IMR-90 (cell line): ENCODE results near the gene CPNE4. TPM values are rescaled to one million over a fixed set of nuclear protein-coding genes. Genes with fewer than 3 reads are reported as not detected.

Experiments used
- ATAC-seq: fragments of 200-7000 bp; cut with Tn5 transposase; 2 replicates; pipeline ENCODE4 v1.9.1; 2020; ENCODE audit warnings: low read depth, mild to moderate bottlenecking, moderate library complexity
- BruUV-seq: library from RNA; stranded (reverse); fragments of 400-500 nt; replicated peaks from 2 replicates; lab custom pipeline; 2021; lab: Mats Ljungman, UMichigan
- CTCF ChIA-PET: fragments of 300-600 bp; formaldehyde crosslinking; extraction: SDS; loops from one replicate; lab custom pipeline; 2021; ENCODE audit warnings: antibody characterized with exemption; lab: Yijun Ruan, JAX
- POLR2A ChIA-PET: fragments of 300-600 bp; sonication (Branson Sonifier 250); formaldehyde crosslinking; loops from one replicate; lab custom pipeline; 2022; ENCODE audit warnings: antibody characterized with exemption; ENCODE audit not compliant: unreplicated experiment; lab: Charles Lee
- DNase-seq: peaks from one replicate; pipeline ENCODE4 v3.0.0; 2013
- H2AFZ ChIP-seq: replicated peaks from 2 replicates; pipeline ENCODE3; 2013; ENCODE audit warnings: low read length, mild to moderate bottlenecking; ENCODE audit not compliant: poor library complexity
- H2AK5ac ChIP-seq: 2 replicates; pipeline ENCODE4 v1.6.1; 2013; ENCODE audit warnings: low read depth, low read length, inconsistent platforms
- H2AK9ac ChIP-seq: replicated peaks from 2 replicates; pipeline ENCODE3; 2013; ENCODE audit warnings: mild to moderate bottlenecking, low read depth, low read length, moderate library complexity; ENCODE audit not compliant: poor library complexity
- H2BK120ac ChIP-seq: 2 replicates; pipeline ENCODE4 v1.6.1; 2013; ENCODE audit warnings: low read depth, low read length, inconsistent platforms
- H2BK15ac ChIP-seq: 3 replicates; pipeline ENCODE4 v1.6.1; 2013; ENCODE audit warnings: low read depth, low read length, inconsistent platforms
- H2BK20ac ChIP-seq: 2 replicates; pipeline ENCODE4 v1.6.1; 2013; ENCODE audit warnings: low read depth, mild to moderate bottlenecking, inconsistent platforms, low read length, moderate library complexity
- H2BK5ac ChIP-seq: 2 replicates; pipeline ENCODE4 v1.6.1; 2013; ENCODE audit warnings: mild to moderate bottlenecking, low read depth, low read length, inconsistent platforms; ENCODE audit not compliant: poor library complexity, severe bottlenecking
- H3K14ac ChIP-seq: replicated peaks from 2 replicates; pipeline ENCODE4 v1.6.1; 2013; ENCODE audit warnings: low read depth, low read length, inconsistent platforms
- H3K18ac ChIP-seq: 2 replicates; pipeline ENCODE4 v1.6.1; 2013; ENCODE audit warnings: low read depth, low read length, control low read depth
- H3K23ac ChIP-seq: 2 replicates; pipeline ENCODE4 v1.6.1; 2013; ENCODE audit warnings: low read depth, low read length, inconsistent platforms
- H3K27ac ChIP-seq: 2 replicates; pipeline ENCODE4 v1.5.1; 2013; ENCODE audit warnings: mild to moderate bottlenecking, control low read depth, low read length; ENCODE audit not compliant: insufficient read depth
- H3K27me3 ChIP-seq: 2 replicates; pipeline ENCODE4 v1.6.1; 2013; ENCODE audit warnings: low read length; ENCODE audit not compliant: control insufficient read depth, insufficient read depth
- H3K36me3 ChIP-seq: 2 replicates; pipeline ENCODE4 v1.6.1; 2013; ENCODE audit warnings: low read length, mixed read lengths; ENCODE audit not compliant: control insufficient read depth, insufficient read depth
- H3K4ac ChIP-seq: 2 replicates; pipeline ENCODE4 v1.6.1; 2013; ENCODE audit warnings: low read depth, low read length, inconsistent platforms
- H3K4me1 ChIP-seq: 2 replicates; pipeline ENCODE4 v1.6.1; 2013; ENCODE audit warnings: low read length, mixed read lengths; ENCODE audit not compliant: control insufficient read depth, insufficient read depth
- H3K4me2 ChIP-seq: 2 replicates; pipeline ENCODE4 v1.6.1; 2013; ENCODE audit warnings: low read depth, mild to moderate bottlenecking, control low read depth, low read length, moderate library complexity
- H3K4me3 ChIP-seq: 2 replicates; pipeline ENCODE4 v1.5.1; 2013; ENCODE audit warnings: low read depth, mild to moderate bottlenecking, control low read depth, low read length, moderate library complexity; ENCODE audit not compliant: insufficient read depth
- H3K56ac ChIP-seq: 2 replicates; pipeline ENCODE4 v1.6.1; 2013; ENCODE audit warnings: low read length, inconsistent platforms; ENCODE audit not compliant: insufficient read depth; ENCODE audit errors: extremely low read depth
- H3K79me1 ChIP-seq, 2 experiments: 2 replicates each; pipeline ENCODE4 v1.6.1; 2013; ENCODE audit warnings: low read length in 2 of 2, inconsistent platforms in 1 of 2, low read depth in 1 of 2
- H3K9ac ChIP-seq: 2 replicates; pipeline ENCODE4 v1.6.1; 2013; ENCODE audit warnings: low read depth, low read length, control low read depth
- H3K9me1 ChIP-seq: 2 replicates; pipeline ENCODE4 v1.6.1; 2013; ENCODE audit warnings: low read length, inconsistent platforms; ENCODE audit not compliant: insufficient read depth
- H3K9me3 ChIP-seq: 2 replicates; pipeline ENCODE4 v1.6.1; 2013; ENCODE audit warnings: low read length; ENCODE audit not compliant: control insufficient read depth, insufficient read depth
- H4K20me1 ChIP-seq: 2 replicates; pipeline ENCODE4 v1.6.1; 2013; ENCODE audit warnings: low read length, inconsistent platforms; ENCODE audit not compliant: insufficient read depth
- H4K5ac ChIP-seq: 2 replicates; pipeline ENCODE4 v1.6.1; 2013; ENCODE audit warnings: mild to moderate bottlenecking, low read depth, low read length, control low read depth
- H4K8ac ChIP-seq, 2 experiments: 2 replicates each; pipeline ENCODE4 v1.6.1; 2013; ENCODE audit warnings: low read depth in 2 of 2, low read length in 2 of 2, control low read depth in 1 of 2, inconsistent platforms in 1 of 2
- H4K91ac ChIP-seq: 2 replicates; pipeline ENCODE4 v1.6.1; 2013; ENCODE audit warnings: low read depth, low read length, inconsistent platforms; ENCODE audit not compliant: insufficient read depth
- BHLHE40 ChIP-seq: fragments of 150-350 bp; IDR thresholded peaks from 2 replicates; pipeline ENCODE4 v1.6.1; 2016; ENCODE audit warnings: mild to moderate bottlenecking, low read depth, low read length
- CEBPB ChIP-seq: IDR thresholded peaks from 2 replicates; pipeline ENCODE4 v1.6.1; 2012; ENCODE audit warnings: low read depth, low read length, improper control_type of control experiment
- CHD1 ChIP-seq: IDR thresholded peaks from 2 replicates; pipeline ENCODE4 v1.6.1; 2012; ENCODE audit warnings: low read depth, low read length, improper control_type of control experiment
- CTCF ChIP-seq: conservative IDR thresholded peaks from 2 replicates; pipeline ENCODE4 v1.5.1; 2012; ENCODE audit warnings: mild to moderate bottlenecking, low read depth, low read length, improper control_type of control experiment
- ELK1 ChIP-seq: fragments of 150-350 bp; IDR thresholded peaks from 2 replicates; pipeline ENCODE4 v1.6.1; 2016; ENCODE audit warnings: low read depth, mild to moderate bottlenecking, low read length, moderate library complexity, borderline replicate concordance
- MAFK ChIP-seq: IDR thresholded peaks from 2 replicates; pipeline ENCODE4 v1.6.1; 2012; ENCODE audit warnings: low read depth, low read length, improper control_type of control experiment
- MAZ ChIP-seq: IDR thresholded peaks from 2 replicates; pipeline ENCODE4 v1.6.1; 2012; ENCODE audit warnings: low read depth, mild to moderate bottlenecking, low read length, improper control_type of control experiment, moderate library complexity, borderline replicate concordance
- MXI1 ChIP-seq: IDR thresholded peaks from 2 replicates; pipeline ENCODE4 v1.6.1; 2012; ENCODE audit warnings: low read depth, mild to moderate bottlenecking, low read length, moderate library complexity, borderline replicate concordance
- POLR2A ChIP-seq: IDR thresholded peaks from 2 replicates; pipeline ENCODE4 v1.6.1; 2012; ENCODE audit warnings: mild to moderate bottlenecking, low read depth, low read length
- RCOR1 ChIP-seq: IDR thresholded peaks from 2 replicates; pipeline ENCODE4 v1.6.1; 2012; ENCODE audit warnings: mild to moderate bottlenecking, low read length, improper control_type of control experiment; ENCODE audit not compliant: insufficient replicate concordance
- RFX5 ChIP-seq: IDR thresholded peaks from 2 replicates; pipeline ENCODE4 v1.8.0; 2012; ENCODE audit warnings: low read depth, mild to moderate bottlenecking, low read length, moderate library complexity
- SMC3 ChIP-seq: fragments of 150-350 bp; IDR thresholded peaks from 2 replicates; pipeline ENCODE4 v1.6.1; 2016; ENCODE audit warnings: low read depth, mild to moderate bottlenecking, antibody characterized with exemption, low read length, moderate library complexity
- USF2 ChIP-seq: fragments of 150-350 bp; IDR thresholded peaks from 2 replicates; pipeline ENCODE4 v1.6.1; 2017; ENCODE audit warnings: mild to moderate bottlenecking, antibody characterized with exemption, low read length, low read depth
- WGBS, 2 experiments: methylation state at CpG; one replicate each; pipeline versions ENCODE4 v1.1.5 to v1.1.7; 2013; ENCODE audit warnings: missing lambda C conversion rate in 2 of 2; ENCODE audit not compliant: insufficient read length in 1 of 2; ENCODE audit errors: extremely low coverage in 2 of 2; 5-methylcytosine and 5-hydroxymethylcytosine counted together
- dilution Hi-C: fragments of 300-500 bp; cut with HindIII; formaldehyde crosslinking; loops from one replicate; pipeline ENCODE4 v1.14.3; 2018; ENCODE audit warnings: low sequenced_read_pairs; ENCODE audit not compliant: unreplicated experiment
- in situ Hi-C: fragments of 300-500 bp; cut with MboI; formaldehyde crosslinking; loops from 3 replicates; pipeline ENCODE4 v1.14.3; 2019; ENCODE audit warnings: low sequenced_read_pairs, inconsistent platforms, mixed read lengths
- intact Hi-C: fragments of 100-400 bp; cut with micrococcal nuclease; formaldehyde crosslinking; loops from 2 replicates; pipeline ENCODE4 v1.10.0; 2022
- polyA plus RNA-seq, 3 experiments: library from polyadenylated mRNA; depleted of rRNA; stranded (reverse); fragments of >200 nt; gene quantifications; 2 replicates each; pipeline ENCODE4 v1.2.3, GENCODE V29; 2012; ENCODE audit warnings: low replicate concordance in 1 of 3
- total RNA-seq: library from RNA; depleted of rRNA; stranded (reverse); fragments of >200 nt; gene quantifications from 2 replicates; pipeline ENCODE4 v1.2.3, GENCODE V29; 2012

The CPNE4 gene
- total and polyA plus RNA-seq, 2 of the 4 experiments (the other 2 are of a cell fraction), result not detected

- Histone ChIP-seq H3K56ac (no peak overlapping the region), H3K9me3 (no peaks in the 10 kb centered on the region), H4K8ac (no peak overlapping the region), H3K23ac (no peak overlapping the region), H2AFZ (no peak overlapping the region), H4K20me1 (no peaks in the 10 kb centered on the region), H4K91ac (no peak overlapping the region), H3K36me3 (no peaks in the 10 kb centered on the region), H2AK5ac (no peak overlapping the region), H3K27ac (no peak overlapping the region), H3K4me3 (no peak overlapping the region), H3K4me1 (no peaks in the 10 kb centered on the region), H3K4me2 (no peak overlapping the region), H3K14ac (no peak overlapping the region), H2BK15ac (no peak overlapping the region), H3K9ac (no peak overlapping the region), H3K18ac (no peak overlapping the region), H2AK9ac (no peak overlapping the region), H4K5ac (no peak overlapping the region), H3K4ac (no peak overlapping the region), H2BK5ac (no peak overlapping the region), H3K79me1 (no peaks in the 10 kb centered on the region), H3K27me3 (no peaks in the 10 kb centered on the region), H3K9me1 (no peaks in the 10 kb centered on the region), H2BK20ac (no peak overlapping the region), H2BK120ac (no peak overlapping the region)
- DNase-seq, result no peak
- POLR2A ChIA-PET, result no interaction called here
- no peak for ATAC-seq
- dilution Hi-C loops (no loop called here), in situ Hi-C loops (no loop called here), intact Hi-C loops (no loop called here)
- CTCF ChIA-PET, result no interaction called here
- no TSS peak for BruUV-seq
- TF ChIP-seq ELK1 (no peak), POLR2A (no peak), USF2 (no peak), CTCF (no peak), RFX5 (no peak), RCOR1 (no peak), MAZ (no peak), BHLHE40 (no peak), MAFK (no peak), CEBPB (no peak), CHD1 (no peak), MXI1 (no peak), SMC3 (no peak)
- WGBS, 2 experiments, result 0% methylated on average over 1 of the region's 3 CpGs; no CpG with 5 or more reads in 1 of the 2 experiments
These were observed 321.2 kb downstream of the CPNE4 start for GRCh38 chr3:131713416-131714123.
